COLO829 (cell line): ENCODE results near the gene KIAA1217.

ENCODE experiments used
- DNase-seq: peaks from one replicate; pipeline ENCODE4 v3.0.0; 2012; ENCODE audit warnings: low spot score

KIAA1217 gene

GRCh38 chr10:24596217-24596930, 387.4 kb downstream of the KIAA1217 start:
- DNase-seq, result no peak

DNA sequence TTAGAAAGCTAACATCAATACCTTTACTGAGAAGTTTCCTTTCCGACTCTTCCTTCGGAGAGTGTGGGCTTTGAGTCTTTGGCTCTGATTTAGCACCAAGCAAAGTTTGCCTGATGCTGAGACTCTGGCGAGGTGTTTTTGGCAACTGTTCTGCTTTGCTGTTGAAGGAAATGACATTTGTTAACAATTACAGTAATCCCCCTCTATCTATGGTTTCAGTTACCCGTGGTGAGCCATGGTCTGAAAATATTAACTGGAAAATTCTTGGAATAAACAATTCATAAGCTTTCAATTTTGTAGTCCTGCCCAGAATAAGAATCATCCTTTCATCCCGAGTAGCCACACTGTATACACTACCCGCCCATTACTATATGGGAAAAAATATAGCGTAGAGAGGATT, 388.5 kb downstream of the KIAA1217 start:
- DNase-seq, result no peak
